Spleen (tissue), 11 donors: Measurements from ENCODE around the gene DAPK3. TPM values are rescaled to one million over a fixed set of nuclear protein-coding genes. Genes with fewer than 3 reads are reported as not detected.

Experiments
- DNase-seq: peaks from one replicate; pipeline ENCODE4 v3.0.0-alpha.2; 2020
- H3K27ac ChIP-seq, 8 donors: fragments of 200-600 bp; sonication (generic) in 7 of 8; 1 replicate in 4 of 8; 2 replicates in 4 of 8; pipeline versions ENCODE4 v1.5.0 to v1.8.0; 2016 to 2021; ENCODE audit warnings: inconsistent platforms in 4 of 8, mild to moderate bottlenecking in 4 of 8, moderate library complexity in 1 of 8
- H3K27me3 ChIP-seq, 7 donors: fragments of 200-600 bp; sonication (generic) in 6 of 7; replicated peaks in 1 of 7; 1 replicate in 4 of 7; 2 replicates in 3 of 7; pipeline versions ENCODE4 v1.5.0 to v1.8.0; 2016 to 2021; ENCODE audit warnings: inconsistent platforms in 3 of 7, mild to moderate bottlenecking in 1 of 7
- H3K36me3 ChIP-seq, 6 donors: fragments of 200-600 bp; sonication (generic) in 5 of 6; 1 replicate in 4 of 6; 2 replicates in 2 of 6; pipeline versions ENCODE4 v1.5.0 to v1.8.0; 2016 to 2021; ENCODE audit warnings: inconsistent platforms in 2 of 6
- H3K4me1 ChIP-seq, 6 donors: fragments of 200-600 bp; sonication (generic) in 5 of 6; 1 replicate in 3 of 6; 2 replicates in 3 of 6; pipeline versions ENCODE4 v1.5.0 to v1.8.0; 2016 to 2021; ENCODE audit warnings: inconsistent platforms in 3 of 6
- H3K4me3 ChIP-seq, 8 donors: fragments of 200-600 bp; sonication (generic) in 7 of 8; 1 replicate in 4 of 8; 2 replicates in 4 of 8; pipeline versions ENCODE4 v1.5.0 to v1.8.0; 2016 to 2021; ENCODE audit warnings: inconsistent platforms in 4 of 8, mild to moderate bottlenecking in 4 of 8, moderate library complexity in 2 of 8
- H3K9me3 ChIP-seq, 8 donors: fragments of 200-600 bp; sonication (generic) in 7 of 8; 1 replicate in 4 of 8; 2 replicates in 4 of 8; pipeline versions ENCODE4 v1.5.0 to v1.8.0; 2016 to 2021; ENCODE audit warnings: inconsistent platforms in 4 of 8
- CTCF ChIP-seq, 11 experiments: fragments of 200-600 bp in 7 of 11; fragments of 450-650 bp in 4 of 11; sonication (generic) in 4 of 11; IDR thresholded peaks in 8 of 11; conservative IDR thresholded peaks in 3 of 11; 1 replicate in 7 of 11; 2 replicates in 4 of 11; pipeline versions ENCODE4 v1.4.0 to v1.8.0; 2016 to 2021; ENCODE audit warnings: antibody characterized with exemption in 11 of 11, inconsistent platforms in 4 of 11, mild to moderate bottlenecking in 1 of 11
- POLR2A ChIP-seq, 3 donors: fragments of 450-650 bp; IDR thresholded peaks; one replicate each; pipeline ENCODE4 v1.5.1; 2017; ENCODE audit warnings: antibody characterized with exemption in 3 of 3, mild to moderate bottlenecking in 1 of 3
- POLR2AphosphoS5 ChIP-seq, 3 donors: sonication (generic); formaldehyde crosslinking; IDR thresholded peaks; one replicate each; pipeline ENCODE4 v1.5.1; 2017; ENCODE audit warnings: antibody characterized with exemption in 3 of 3
- WGBS, 5 donors: extraction: QIAGEN DNeasy Blood & Tissue Kit in 3 of 5; methylation state at CpG; one replicate each; pipeline versions ENCODE4 v1.1.5 to v1.1.7; 2013 to 2018; 5-methylcytosine and 5-hydroxymethylcytosine counted together
- intact Hi-C: fragments of 100-400 bp; cut with DNase I; formaldehyde crosslinking; loops from one replicate; pipeline ENCODE4 v1.15.0; 2023; ENCODE audit warnings: low total_unique reads
- polyA plus RNA-seq, 3 donors: library from polyadenylated mRNA; stranded (reverse); fragments of 200-250 nt; gene quantifications; one replicate each; pipeline ENCODE4 v1.2.1, GENCODE V29; 2013
- total RNA-seq, 7 donors: library from RNA; depleted of rRNA in 3 of 7; stranded (reverse); fragments of >200 nt in 3 of 7; fragmentation: NEBNext Ultra II Directional in 4 of 7; extraction: Animal tissue kit (Norgen Biotek cat#: 25700) in 4 of 7; gene quantifications; one replicate each; pipeline versions ENCODE4 v1.1.0 to v1.2.1, GENCODE V29; 2016 to 2021
- donor health status: healthy with polysubstance abuse.
- donor health status: DM: no; HTN: no; CAD: no; lungs with moderate emphysema.
- donor health status: DM: no; HTN: no; CAD: no.
- donor health status: Bipolar disorder and iron deficiency.
- donor health status: healthy.
- donor health status: DM: no; HTN: no; CAD: no.
- donor health status: DM: yes; HTN: yes; CAD: no.

The DAPK3 gene
- total and polyA plus RNA-seq, 10 donors: 26.5 to 68.8 (median 46.1) TPM

DNA sequence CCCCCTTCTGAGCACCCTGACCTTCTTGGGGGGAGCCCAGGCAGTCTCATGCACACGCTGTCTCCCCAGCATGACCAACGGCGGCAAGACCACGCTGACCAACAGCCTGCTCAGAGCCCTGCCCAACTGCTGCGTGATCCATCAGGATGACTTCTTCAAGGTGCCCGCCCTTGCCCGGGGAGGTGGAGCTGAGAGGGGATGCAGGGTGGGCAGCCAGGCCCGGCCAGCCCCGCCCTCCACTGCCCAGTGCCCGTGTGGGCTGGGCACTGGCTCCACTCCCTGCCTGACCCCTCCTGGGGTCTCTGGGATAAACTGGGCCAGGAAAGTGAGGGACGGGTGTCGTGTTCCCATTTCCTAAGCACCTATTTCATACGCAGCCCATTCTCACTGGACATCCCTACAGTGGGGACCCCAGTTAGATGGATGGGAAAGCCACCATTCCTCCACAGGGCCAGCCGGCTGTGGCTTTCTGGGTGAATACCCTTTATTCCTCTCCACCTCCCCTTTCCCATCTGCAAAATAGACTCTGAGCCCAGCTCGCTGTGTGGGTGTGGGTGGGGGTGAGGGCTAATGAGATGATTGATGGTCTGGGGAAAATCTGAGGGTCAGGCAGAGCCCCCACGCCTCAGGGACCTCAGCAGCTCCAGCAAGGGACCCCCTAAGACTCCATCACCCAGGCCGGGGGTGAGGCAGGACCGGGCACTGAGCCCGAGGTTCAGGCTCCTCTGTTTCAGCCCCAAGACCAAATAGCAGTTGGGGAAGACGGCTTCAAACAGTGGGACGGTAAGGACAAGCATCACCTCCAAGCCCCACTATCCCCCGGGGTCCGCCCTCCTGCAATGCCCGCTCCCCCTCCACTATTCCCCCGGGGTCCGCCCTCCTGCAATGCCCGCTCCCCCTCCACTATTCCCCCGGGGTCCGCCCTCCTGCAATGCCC is 34.1 kb downstream of the DAPK3 start:
- Histone ChIP-seq H3K27ac (no peak overlapping the region), H3K9me3 (no peaks in the 10 kb centered on the region), H3K4me3 (no peak overlapping the region), H3K36me3 (no peaks in the 10 kb centered on the region), H3K4me1 (peaks cover 0 to 12% (median 5%) of the 10 kb centered on the region in 6 donors), H3K27me3 (peaks cover 0 to 58% (median 17%) of the 10 kb centered on the region in 7 donors)
- TF ChIP-seq CTCF (IDR thresholded peaks at IDR 0.05 in 8 of 11, conservative IDR thresholded peaks at IDR 0.05 in 3 of 11): no peak
- TF ChIP-seq POLR2A (IDR thresholded peaks at IDR 0.05): no peak
- no peak for TF ChIP-seq POLR2AphosphoS5 (IDR thresholded peaks at IDR 0.05)
- intact Hi-C loops: no loop called here
- WGBS, 5 donors: 81 to 87% (median 84%) methylated on average over 23 to 26 of the region's 29 CpGs
- no peak for DNase-seq

GRCh38 chr19:3932931-3933810 is 37.7 kb downstream of the DAPK3 start, which contains the start of gene NMRK2:
TSS of gene NMRK2 (plus strand) at chr19:3933069. CDS start at chr19:3933672, 603 bp downstream.
- Histone ChIP-seq H3K36me3 (no peaks in the 10 kb centered on the region), H3K9me3 (no peaks in the 10 kb centered on the region), H3K4me3 (no peak within 1 kb of the TSS), H3K4me1 (peaks cover 0 to 12% (median 5%) of the 10 kb centered on the region in 6 donors), H3K27me3 (peaks cover 0 to 72% (median 17%) of the 10 kb centered on the region in 7 donors), H3K27ac (no peak within 1 kb of the TSS)
- intact Hi-C loops: no loop called here
- DNase-seq: no peak
- TF ChIP-seq POLR2A (IDR thresholded peaks at IDR 0.05): no peak
- TF ChIP-seq POLR2AphosphoS5 (IDR thresholded peaks at IDR 0.05): no peak
- TF ChIP-seq CTCF (IDR thresholded peaks at IDR 0.05 in 8 of 11, conservative IDR thresholded peaks at IDR 0.05 in 3 of 11): no peak
- WGBS, 5 donors: 3 to 6% (median 5%) methylated on average over 24 to 51 of the region's 51 CpGs

DNA sequence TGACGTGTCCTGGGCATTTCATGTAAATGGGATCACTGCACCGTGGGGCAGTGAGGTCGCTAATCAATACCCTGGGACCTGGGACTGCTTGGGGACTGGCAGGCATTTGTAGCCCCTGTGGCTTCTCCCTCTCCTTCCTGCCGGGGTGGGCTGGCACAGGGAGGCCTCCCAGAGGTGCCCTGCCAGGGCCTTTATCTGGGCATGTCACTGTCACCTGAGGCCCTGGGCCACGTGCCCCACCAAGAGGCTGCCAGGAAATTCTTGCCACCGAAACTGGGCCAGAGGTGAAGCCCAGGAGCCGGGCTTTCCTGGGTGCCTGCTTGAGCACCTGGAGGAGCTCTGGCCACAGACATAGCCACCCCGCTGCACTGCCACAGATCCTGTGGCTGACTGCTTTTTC is 39.9 kb downstream of the DAPK3 start:
- no peak overlapping the region for H3K4me3 ChIP-seq
- TF ChIP-seq CTCF (IDR thresholded peaks at IDR 0.05 in 8 of 11, conservative IDR thresholded peaks at IDR 0.05 in 3 of 11) (no peak), POLR2AphosphoS5 (IDR thresholded peaks at IDR 0.05) (no peak), POLR2A (IDR thresholded peaks at IDR 0.05) (no peak)
- intact Hi-C loops: no loop called here
- H3K27me3 ChIP-seq: peaks cover 0 to 56% (median 17%) of the 10 kb centered on the region in 7 donors
- H3K36me3 ChIP-seq: no peaks in the 10 kb centered on the region
- WGBS, 5 donors: 61 to 77% (median 70%) methylated on average over 3 to 8 of the region's 8 CpGs
- peaks cover 0 to 12% (median 5%) of the 10 kb centered on the region in 6 donors for H3K4me1 ChIP-seq
- no peak overlapping the region for H3K27ac ChIP-seq
- no peak for DNase-seq
- no peaks in the 10 kb centered on the region for H3K9me3 ChIP-seq
